Neural progenitor cell (in vitro differentiated cells): ENCODE data around the gene PINLYP. TPM values are rescaled to one million over a fixed set of nuclear protein-coding genes. Genes with fewer than 3 reads are reported as not detected.

Experiments
- DNase-seq: peaks from one replicate; pipeline ENCODE4 v3.0.0-alpha.2; 2016; ENCODE audit warnings: low spot score
- H2AFZ ChIP-seq: fragments of 200-600 bp; sonication (generic); replicated peaks from 2 replicates; pipeline ENCODE4 v1.6.1; 2016; ENCODE audit warnings: antibody characterized with exemption
- H3F3A ChIP-seq: fragments of 200-600 bp; sonication (generic); 2 replicates; pipeline ENCODE4 v1.6.1; 2016; ENCODE audit warnings: antibody characterized with exemption, low read depth
- H3K27ac ChIP-seq: fragments of 200-600 bp; sonication (generic); 2 replicates; pipeline ENCODE4 v1.5.1; 2016; ENCODE audit warnings: mild to moderate bottlenecking
- H3K27me3 ChIP-seq: fragments of 200-600 bp; sonication (generic); 2 replicates; pipeline ENCODE4 v1.6.1; 2016; ENCODE audit warnings: mild to moderate bottlenecking, moderate library complexity
- H3K36me3 ChIP-seq: fragments of 200-600 bp; sonication (generic); 2 replicates; pipeline ENCODE4 v1.5.1; 2016
- H3K4me1 ChIP-seq: fragments of 200-600 bp; sonication (generic); 2 replicates; pipeline ENCODE4 v1.6.1; 2016; ENCODE audit warnings: mixed run types
- H3K4me2 ChIP-seq: fragments of 200-600 bp; sonication (generic); 2 replicates; pipeline ENCODE4 v1.6.1; 2016
- H3K4me3 ChIP-seq: fragments of 200-600 bp; sonication (generic); 2 replicates; pipeline ENCODE4 v1.5.1; 2016
- H3K79me2 ChIP-seq: fragments of 200-600 bp; sonication (generic); 2 replicates; pipeline ENCODE4 v1.6.1; 2016; ENCODE audit warnings: low read depth
- H3K9ac ChIP-seq: fragments of 200-600 bp; sonication (generic); 2 replicates; pipeline ENCODE4 v1.6.1; 2016
- H3K9me3 ChIP-seq: fragments of 200-600 bp; sonication (generic); 2 replicates; pipeline ENCODE4 v1.5.1; 2016; ENCODE audit warnings: low read depth
- H4K20me1 ChIP-seq: fragments of 200-600 bp; sonication (generic); 2 replicates; pipeline ENCODE4 v1.6.1; 2016; ENCODE audit warnings: low read depth
- H3K27ac Mint-ChIP-seq: 3 replicates; pipeline ENCODE4 v1.8.0; 2021; ENCODE audit warnings: mixed read lengths
- H3K27me3 Mint-ChIP-seq: 2 replicates; pipeline ENCODE4 v1.8.0; 2022; ENCODE audit warnings: low read depth, mild to moderate bottlenecking, inconsistent platforms, moderate library complexity, mixed read lengths; ENCODE audit not compliant: insufficient read depth
- H3K36me3 Mint-ChIP-seq: 3 replicates; pipeline ENCODE4 v1.8.0; 2021; ENCODE audit warnings: mixed read lengths
- H3K4me1 Mint-ChIP-seq: 3 replicates; pipeline ENCODE4 v1.8.0; 2021; ENCODE audit warnings: mixed read lengths
- H3K4me3 Mint-ChIP-seq: 3 replicates; pipeline ENCODE4 v1.8.0; 2021; ENCODE audit warnings: mild to moderate bottlenecking, moderate library complexity, mixed read lengths
- H3K9me3 Mint-ChIP-seq: 3 replicates; pipeline ENCODE4 v1.8.0; 2020; ENCODE audit warnings: mixed read lengths
- CTCF ChIP-seq: fragments of 200-600 bp; sonication (generic); IDR thresholded peaks from 2 replicates; pipeline ENCODE4 v1.5.1; 2017; ENCODE audit warnings: antibody characterized with exemption, mild to moderate bottlenecking
- EZH2 ChIP-seq: fragments of 200-600 bp; sonication (generic); IDR thresholded peaks from 2 replicates; pipeline ENCODE4 v1.6.1; 2017; ENCODE audit warnings: antibody characterized with exemption, mild to moderate bottlenecking, moderate library complexity
- EZH2phosphoT487 ChIP-seq: fragments of 200-600 bp; sonication (generic); IDR thresholded peaks from 2 replicates; pipeline ENCODE4 v1.6.1; 2017; ENCODE audit warnings: antibody characterized with exemption
- total RNA-seq: library from RNA; depleted of rRNA; stranded (reverse); fragments of >200 nt; gene quantifications from 2 replicates; pipeline ENCODE4 v1.2.3, GENCODE V29; 2015; ENCODE audit warnings: low replicate concordance

Gene PINLYP
- total RNA-seq, 1 donor from 2014 or later = 4.0 TPM

DNA sequence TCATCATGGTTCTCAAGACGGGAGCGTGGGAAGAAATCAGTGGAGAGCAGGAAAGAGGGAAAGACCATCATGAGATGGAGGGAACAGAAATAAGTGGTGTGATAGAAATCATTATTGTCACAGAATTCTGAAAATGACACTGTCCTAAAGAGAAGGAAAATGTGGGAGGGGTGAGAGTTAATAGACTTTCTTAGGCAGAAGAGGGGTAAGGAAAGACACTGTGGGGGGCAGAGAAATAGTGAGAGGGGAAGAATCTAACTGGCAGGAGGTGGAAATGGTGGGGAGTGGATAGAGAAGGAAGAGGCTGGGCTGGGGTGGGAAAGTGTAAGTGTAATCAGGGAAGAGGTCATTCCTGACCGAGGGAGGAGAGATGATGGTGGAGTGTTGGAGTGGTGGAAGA is 3.2 kb downstream of the PINLYP start:
- H3K79me2 ChIP-seq = peaks cover 33% of the 10 kb centered on the region
- no peak overlapping the region for H3K4me3 ChIP-seq
- H3K9me3 ChIP-seq = no peaks in the 10 kb centered on the region
- no peaks in the 10 kb centered on the region for H3K27me3 ChIP-seq
- H4K20me1 ChIP-seq = no peaks in the 10 kb centered on the region
- H3K4me1 ChIP-seq = peaks cover 15% of the 10 kb centered on the region
- H2AFZ ChIP-seq = no peak overlapping the region
- H3K4me1 Mint-ChIP-seq = peaks cover 39% of the 10 kb centered on the region
- H3K36me3 Mint-ChIP-seq = peaks cover 8% of the 10 kb centered on the region
- H3K27ac Mint-ChIP-seq = peak overlapping the region; percentile 90
- no peak overlapping the region for H3K27ac ChIP-seq
- no peak for DNase-seq
- peak overlapping the region; percentile 83 for H3K4me3 Mint-ChIP-seq
- TF ChIP-seq CTCF (no peak), EZH2 (no peak), EZH2phosphoT487 (no peak)
- H3K9me3 Mint-ChIP-seq = peaks cover 2% of the 10 kb centered on the region
- H3K36me3 ChIP-seq = no peaks in the 10 kb centered on the region
- peaks cover 10% of the 10 kb centered on the region for H3F3A ChIP-seq
- no peak overlapping the region for H3K9ac ChIP-seq
- no peak overlapping the region for H3K4me2 ChIP-seq
- H3K27me3 Mint-ChIP-seq = no peaks in the 10 kb centered on the region

GRCh38 chr19:43581467-43581866 is 5.9 kb downstream of the PINLYP start:
- Mint-ChIP-seq H3K36me3 (peaks cover 13% of the 10 kb centered on the region), H3K27ac (no peak overlapping the region), H3K27me3 (peaks cover 2% of the 10 kb centered on the region), H3K9me3 (peaks cover 2% of the 10 kb centered on the region), H3K4me3 (no peak overlapping the region), H3K4me1 (peaks cover 28% of the 10 kb centered on the region)
- H3K27me3 ChIP-seq = no peaks in the 10 kb centered on the region
- H3K9ac ChIP-seq = no peak overlapping the region
- H3K4me1 ChIP-seq = peaks cover 6% of the 10 kb centered on the region
- H2AFZ ChIP-seq = no peak overlapping the region
- peak overlapping the region; percentile 81 for H3K4me2 ChIP-seq
- no peak for TF ChIP-seq CTCF
- H3K9me3 ChIP-seq = no peaks in the 10 kb centered on the region
- DNase-seq = no peak
- no peak overlapping the region for H3K27ac ChIP-seq
- H3K4me3 ChIP-seq = peak overlapping the region; percentile 69
- H4K20me1 ChIP-seq = no peaks in the 10 kb centered on the region
- peaks cover 18% of the 10 kb centered on the region for H3K79me2 ChIP-seq
- no peaks in the 10 kb centered on the region for H3K36me3 ChIP-seq
- H3F3A ChIP-seq = peaks cover 12% of the 10 kb centered on the region

DNA sequence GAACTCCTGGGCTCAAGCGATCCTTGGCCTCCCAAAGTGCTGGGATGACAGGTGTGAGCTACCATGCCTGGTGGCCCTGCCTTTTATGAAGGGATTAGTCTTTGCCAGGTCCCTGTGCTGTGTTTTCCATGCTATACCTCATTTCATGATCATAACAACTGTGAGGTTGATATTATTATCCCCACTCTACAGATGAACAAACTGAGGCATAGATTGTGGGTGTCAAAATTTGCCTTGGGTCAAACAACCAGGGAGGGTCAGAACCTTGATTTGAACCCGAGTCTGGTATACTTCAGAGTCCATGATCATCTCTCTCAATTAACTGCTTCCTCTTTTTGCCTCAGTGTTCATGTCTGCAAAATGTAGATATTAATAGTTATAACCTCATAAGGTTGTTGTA is 6.9 kb downstream of the PINLYP start:
- Mint-ChIP-seq H3K36me3 (peaks cover 17% of the 10 kb centered on the region), H3K27ac (no peak overlapping the region), H3K27me3 (peaks cover 4% of the 10 kb centered on the region), H3K4me3 (no peak overlapping the region), H3K4me1 (peaks cover 23% of the 10 kb centered on the region), H3K9me3 (peaks cover 2% of the 10 kb centered on the region)
- no peak overlapping the region for H3K27ac ChIP-seq
- no peak for TF ChIP-seq EZH2phosphoT487
- no peak for TF ChIP-seq CTCF
- no peak for TF ChIP-seq EZH2
- H3K9ac ChIP-seq = no peak overlapping the region
- peaks cover 18% of the 10 kb centered on the region for H3K79me2 ChIP-seq
- H3K36me3 ChIP-seq = no peaks in the 10 kb centered on the region
- peaks cover 11% of the 10 kb centered on the region for H3F3A ChIP-seq
- no peak for DNase-seq
- no peak overlapping the region for H2AFZ ChIP-seq
- H3K4me2 ChIP-seq = no peak overlapping the region
- H3K9me3 ChIP-seq = no peaks in the 10 kb centered on the region
- H4K20me1 ChIP-seq = no peaks in the 10 kb centered on the region
- peaks cover 6% of the 10 kb centered on the region for H3K4me1 ChIP-seq
- no peak overlapping the region for H3K4me3 ChIP-seq
- no peaks in the 10 kb centered on the region for H3K27me3 ChIP-seq

- no peak overlapping the region for H3K4me2 ChIP-seq
- Mint-ChIP-seq H3K27ac (peak overlapping the region; percentile 84), H3K36me3 (peaks cover 14% of the 10 kb centered on the region), H3K9me3 (no peaks in the 10 kb centered on the region), H3K4me1 (peaks cover 16% of the 10 kb centered on the region), H3K4me3 (no peak overlapping the region), H3K27me3 (peaks cover 4% of the 10 kb centered on the region)
- H3K4me3 ChIP-seq = no peak overlapping the region
- H3K27ac ChIP-seq = no peak overlapping the region
- H2AFZ ChIP-seq = no peak overlapping the region
- peaks cover 11% of the 10 kb centered on the region for H3F3A ChIP-seq
- H3K4me1 ChIP-seq = peaks cover 6% of the 10 kb centered on the region
- no peaks in the 10 kb centered on the region for H4K20me1 ChIP-seq
- TF ChIP-seq CTCF (no peak), EZH2phosphoT487 (no peak), EZH2 (no peak)
- H3K36me3 ChIP-seq = no peaks in the 10 kb centered on the region
- H3K9me3 ChIP-seq = no peaks in the 10 kb centered on the region
- peaks cover 7% of the 10 kb centered on the region for H3K79me2 ChIP-seq
- H3K9ac ChIP-seq = no peak overlapping the region
- no peak for DNase-seq
- H3K27me3 ChIP-seq = no peaks in the 10 kb centered on the region
Measured at GRCh38 chr19:43584484-43584883, 8.9 kb downstream of the PINLYP start.
